Activated naive CD4-positive, alpha-beta T cell treated with anti-CD3 and anti-CD28 coated beads for 36 hours (primary cell): ENCODE measurements around the gene NCR3LG1. TPM values are rescaled to one million over a fixed set of nuclear protein-coding genes. Genes with fewer than 3 reads are reported as not detected.

ENCODE experiments used
- CTCF ChIA-PET: fragments of 350-600 bp; sonication (Branson Sonifier 250); formaldehyde crosslinking; loops from one replicate; lab custom pipeline; 2021; ENCODE audit warnings: antibody characterized with exemption; lab: Charles Lee
- DNase-seq: peaks from one replicate; pipeline ENCODE4 v3.0.0-alpha.2; 2020
- H3K27ac Mint-ChIP-seq: one replicate; pipeline ENCODE4 v1.8.0; 2021; ENCODE audit warnings: mild to moderate bottlenecking, mixed read lengths
- H3K27me3 Mint-ChIP-seq: one replicate; pipeline ENCODE4 v1.8.0; 2021; ENCODE audit warnings: low read depth, mixed read lengths
- H3K36me3 Mint-ChIP-seq: one replicate; pipeline ENCODE4 v1.8.0; 2021; ENCODE audit warnings: low read depth, mixed read lengths
- H3K4me1 Mint-ChIP-seq: one replicate; pipeline ENCODE4 v1.8.0; 2021; ENCODE audit warnings: low read depth, mixed read lengths
- H3K4me3 Mint-ChIP-seq: one replicate; pipeline ENCODE4 v1.8.0; 2021; ENCODE audit warnings: mild to moderate bottlenecking, moderate library complexity, mixed read lengths
- H3K9me3 Mint-ChIP-seq: one replicate; pipeline ENCODE4 v1.8.0; 2021; ENCODE audit warnings: mixed read lengths
- intact Hi-C: fragments of 100-400 bp; cut with micrococcal nuclease; formaldehyde crosslinking; loops from one replicate; pipeline ENCODE4 v1.15.1; 2023
- total RNA-seq, 2 experiments: library from RNA; stranded (reverse); gene quantifications; one replicate each; pipeline ENCODE4 v1.2.3, GENCODE V29; 2021

Gene NCR3LG1
- total RNA-seq, 2 experiments from 2014 or later = 0.72 TPM

DNA sequence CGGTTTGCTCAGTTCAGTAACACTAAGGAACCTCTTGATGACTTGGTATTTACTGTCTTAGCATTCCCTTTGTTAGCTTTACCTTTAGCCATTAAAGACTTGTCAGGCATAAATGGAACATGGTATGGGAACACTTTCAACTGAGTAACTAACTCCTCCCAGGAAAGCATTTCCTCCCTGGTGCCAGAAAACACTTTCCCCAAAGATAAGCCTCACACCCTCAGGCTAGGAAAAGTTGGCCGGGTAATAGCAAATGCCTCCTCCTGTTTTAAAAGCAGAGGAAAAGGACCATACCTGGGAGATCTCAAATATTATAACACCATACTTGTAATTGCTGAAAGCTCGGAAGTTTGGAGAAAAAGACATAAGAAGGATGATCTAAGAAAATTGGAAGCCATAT lies 24.9 kb downstream of the NCR3LG1 start:
- Mint-ChIP-seq H3K27me3 (no peaks in the 10 kb centered on the region), H3K36me3 (peaks cover 25% of the 10 kb centered on the region), H3K9me3 (peaks cover 16% of the 10 kb centered on the region), H3K27ac (no peak overlapping the region), H3K4me3 (no peak overlapping the region), H3K4me1 (no peaks in the 10 kb centered on the region)
- DNase-seq = no peak
- intact Hi-C loops = no loop called here
- CTCF ChIA-PET = interaction anchor here (0.7 kb wide), 1 partner anchor 8 kb away, joined by 3 read pairs; no protein-coding TSS in a partner anchor

DNA sequence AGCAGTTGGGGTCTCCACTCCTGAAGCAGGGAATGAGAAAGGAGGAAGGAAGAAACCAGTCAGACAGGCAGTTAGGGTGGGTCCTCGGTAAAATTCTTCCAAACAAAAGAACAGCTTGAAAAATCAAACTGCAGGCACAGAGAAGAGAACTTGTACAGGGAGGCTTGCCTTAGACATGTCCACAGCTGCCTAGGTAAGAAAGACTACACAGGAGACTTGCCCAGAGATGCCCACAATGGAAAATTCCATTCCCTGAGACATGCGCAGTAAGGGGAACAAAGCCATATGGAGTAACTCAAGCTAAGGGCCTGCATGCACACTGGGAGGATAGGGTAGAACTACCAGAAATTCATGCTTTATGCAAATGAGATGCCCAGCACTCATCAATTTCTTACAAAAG lies 27.1 kb downstream of the NCR3LG1 start:
- H3K27ac Mint-ChIP-seq = no peak overlapping the region
- no peaks in the 10 kb centered on the region for H3K27me3 Mint-ChIP-seq
- CTCF ChIA-PET = interaction anchor here (0.7 to 1.9 kb wide), 5 partner anchors 10 to 149 kb away, joined by 3 to 7 read pairs (median 6); partner anchors contain the start of gene KCNJ11
- H3K36me3 Mint-ChIP-seq = peaks cover 5% of the 10 kb centered on the region
- no peak overlapping the region for H3K4me3 Mint-ChIP-seq
- H3K4me1 Mint-ChIP-seq = no peaks in the 10 kb centered on the region
- intact Hi-C loops = no loop called here
- no peaks in the 10 kb centered on the region for H3K9me3 Mint-ChIP-seq
- DNase-seq = no peak

DNA sequence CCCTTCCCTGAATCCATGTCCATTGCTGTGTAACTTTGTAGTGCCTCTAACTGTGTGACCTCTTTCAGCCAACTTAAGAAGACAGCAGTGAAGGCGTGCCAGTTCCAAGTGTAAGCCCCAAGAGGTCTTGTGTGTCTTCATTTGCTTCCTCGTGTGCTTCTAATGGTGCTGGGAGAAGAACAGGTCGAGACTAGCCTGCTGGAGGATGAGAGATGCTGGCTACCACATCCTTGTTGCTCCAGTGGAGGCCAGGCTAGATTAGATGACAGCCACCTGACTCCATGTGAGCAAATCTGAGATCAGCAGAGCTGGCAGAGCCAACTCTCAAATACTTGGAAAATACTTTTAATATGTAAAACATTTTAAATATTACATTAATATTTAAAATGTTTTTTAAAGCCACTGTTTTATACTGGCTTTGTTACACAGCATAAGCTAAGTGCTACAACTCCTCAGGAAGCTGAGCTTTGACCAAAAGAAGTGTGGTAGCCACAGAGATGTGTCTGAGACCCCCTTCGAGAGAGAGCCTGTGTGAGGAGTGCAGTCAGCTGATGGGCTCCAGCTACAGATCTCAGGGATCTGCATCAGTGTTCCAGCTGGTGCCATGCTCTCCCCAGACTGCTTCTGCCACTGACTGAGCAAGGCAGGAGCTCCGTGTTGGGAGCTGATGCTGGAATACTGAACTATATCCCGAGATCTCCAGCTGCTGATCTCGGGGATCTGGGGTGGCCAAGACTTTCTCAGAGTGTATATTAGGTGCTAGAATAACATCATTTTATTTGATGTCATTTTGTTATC lies 28.0 kb downstream of the NCR3LG1 start:
- Mint-ChIP-seq H3K4me3 (no peak overlapping the region), H3K27me3 (no peaks in the 10 kb centered on the region), H3K27ac (no peak overlapping the region), H3K4me1 (no peaks in the 10 kb centered on the region), H3K36me3 (peaks cover 1% of the 10 kb centered on the region), H3K9me3 (no peaks in the 10 kb centered on the region)
- CTCF ChIA-PET = interaction anchor here (0.7 to 1.9 kb wide), 8 partner anchors 9 to 150 kb away, joined by 3 to 7 read pairs (median 4); partner anchors contain the start of gene KCNJ11
- no peak for DNase-seq
- intact Hi-C loops = loop anchor here (5.0 to 10.0 kb wide), 3 partner anchors 355 to 595 kb away; partner anchors contain the start of gene KCNC1

DNA sequence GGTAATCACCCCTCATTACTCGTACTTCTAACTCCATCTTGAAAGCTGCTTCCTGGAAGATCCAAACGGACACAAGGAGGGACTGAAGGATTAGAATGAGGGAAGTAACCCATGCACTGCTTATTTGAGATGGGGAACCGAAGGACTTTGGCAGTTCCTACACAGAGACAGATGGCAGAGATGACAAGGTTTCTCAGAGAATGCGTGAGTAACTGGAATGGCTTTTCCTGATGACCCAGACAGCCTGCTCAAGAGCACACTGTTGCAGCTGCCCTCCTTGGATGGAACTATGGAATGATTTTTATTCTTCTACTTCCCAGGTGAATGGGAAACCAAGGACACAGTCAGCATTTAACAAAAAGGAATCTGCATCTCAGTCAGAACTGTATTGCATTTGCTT lies 29.6 kb downstream of the NCR3LG1 start:
- H3K4me3 Mint-ChIP-seq = no peak overlapping the region
- DNase-seq = no peak
- H3K9me3 Mint-ChIP-seq = no peaks in the 10 kb centered on the region
- H3K36me3 Mint-ChIP-seq = peaks cover 1% of the 10 kb centered on the region
- intact Hi-C loops = loop anchor here (5.0 to 10.0 kb wide), 3 partner anchors 354 to 594 kb away; partner anchors contain the start of gene KCNC1
- H3K4me1 Mint-ChIP-seq = no peaks in the 10 kb centered on the region
- no peaks in the 10 kb centered on the region for H3K27me3 Mint-ChIP-seq
- H3K27ac Mint-ChIP-seq = no peak overlapping the region
- CTCF ChIA-PET = interaction anchor here (0.8 to 4.7 kb wide), 3 partner anchors 124 to 147 kb away, joined by 3 to 92 read pairs (median 4); no protein-coding TSS in a partner anchor

DNA sequence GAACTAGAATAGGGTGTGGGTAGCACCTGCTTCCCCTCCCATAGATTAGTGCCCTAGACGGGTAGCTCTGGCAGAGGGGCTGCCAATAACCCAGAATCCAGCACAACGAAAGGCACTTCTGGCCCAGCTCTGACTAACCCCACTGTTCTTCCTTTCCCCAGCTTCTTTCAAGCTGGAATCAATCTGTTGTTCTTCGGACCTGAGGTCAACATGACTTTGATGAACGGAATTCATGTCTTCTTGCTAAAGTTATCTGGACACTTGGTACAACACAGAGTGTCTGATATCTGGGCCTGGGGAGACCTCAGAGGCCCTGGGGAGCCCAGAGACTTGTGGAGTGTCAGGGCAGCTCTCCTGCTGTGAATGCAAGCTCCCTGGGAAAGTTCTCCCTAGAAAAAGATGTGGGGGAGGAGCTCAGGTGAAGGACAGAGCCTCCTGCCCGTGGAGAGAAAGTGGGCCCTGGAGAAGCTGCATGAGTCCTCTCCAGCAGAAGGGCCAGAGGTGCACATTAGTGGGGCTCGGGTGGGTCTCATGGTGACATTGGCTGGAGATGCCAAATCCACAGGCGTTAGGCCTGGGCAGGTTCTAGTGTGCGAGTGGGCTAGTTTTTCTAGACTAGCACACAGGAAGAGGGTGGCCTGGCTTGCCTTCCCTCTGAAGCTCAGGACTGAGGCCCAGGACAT lies 30.6 kb downstream of the NCR3LG1 start:
- DNase-seq = no peak
- H3K9me3 Mint-ChIP-seq = no peaks in the 10 kb centered on the region
- no peak overlapping the region for H3K4me3 Mint-ChIP-seq
- H3K27ac Mint-ChIP-seq = no peak overlapping the region
- H3K36me3 Mint-ChIP-seq = no peaks in the 10 kb centered on the region
- no peaks in the 10 kb centered on the region for H3K4me1 Mint-ChIP-seq
- intact Hi-C loops = loop anchor here (5.0 to 10.0 kb wide), 3 partner anchors 353 to 593 kb away; partner anchors contain the start of gene KCNC1
- CTCF ChIA-PET = interaction anchor here (0.6 to 4.7 kb wide), 9 partner anchors 7 to 152 kb away, joined by 3 to 92 read pairs (median 3); no protein-coding TSS in a partner anchor
- H3K27me3 Mint-ChIP-seq = no peaks in the 10 kb centered on the region

DNA sequence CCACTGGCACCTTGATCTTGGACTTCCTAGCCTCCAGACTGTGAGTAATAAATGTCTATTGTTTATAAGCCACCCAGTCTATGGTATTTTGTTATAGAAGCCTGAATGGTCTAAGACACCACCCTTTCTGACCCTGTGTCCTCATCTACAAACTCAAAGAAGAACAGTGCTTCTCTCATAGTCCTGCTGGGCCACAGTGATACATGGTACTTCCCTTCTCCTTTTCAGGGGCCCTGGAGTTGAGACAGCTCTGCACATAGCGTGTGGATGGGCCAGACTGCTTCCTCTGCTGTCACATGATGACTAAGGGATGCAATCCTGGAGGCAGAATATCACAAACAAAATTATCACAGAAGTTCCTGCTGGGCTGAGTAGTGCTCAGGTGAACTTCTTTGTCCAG lies 31.9 kb downstream of the NCR3LG1 start:
- Mint-ChIP-seq H3K4me1 (no peaks in the 10 kb centered on the region), H3K4me3 (no peak overlapping the region), H3K27ac (no peak overlapping the region), H3K36me3 (no peaks in the 10 kb centered on the region), H3K27me3 (no peaks in the 10 kb centered on the region), H3K9me3 (no peaks in the 10 kb centered on the region)
- DNase-seq = no peak
- intact Hi-C loops = loop anchor here (1.0 to 10.0 kb wide), 4 partner anchors 29 to 591 kb away; partner anchors contain the start of gene KCNC1
- CTCF ChIA-PET = interaction anchor here (0.6 to 4.7 kb wide), 41 partner anchors 8 to 589 kb away, joined by 3 to 92 read pairs (median 4); no protein-coding TSS in a partner anchor

DNA sequence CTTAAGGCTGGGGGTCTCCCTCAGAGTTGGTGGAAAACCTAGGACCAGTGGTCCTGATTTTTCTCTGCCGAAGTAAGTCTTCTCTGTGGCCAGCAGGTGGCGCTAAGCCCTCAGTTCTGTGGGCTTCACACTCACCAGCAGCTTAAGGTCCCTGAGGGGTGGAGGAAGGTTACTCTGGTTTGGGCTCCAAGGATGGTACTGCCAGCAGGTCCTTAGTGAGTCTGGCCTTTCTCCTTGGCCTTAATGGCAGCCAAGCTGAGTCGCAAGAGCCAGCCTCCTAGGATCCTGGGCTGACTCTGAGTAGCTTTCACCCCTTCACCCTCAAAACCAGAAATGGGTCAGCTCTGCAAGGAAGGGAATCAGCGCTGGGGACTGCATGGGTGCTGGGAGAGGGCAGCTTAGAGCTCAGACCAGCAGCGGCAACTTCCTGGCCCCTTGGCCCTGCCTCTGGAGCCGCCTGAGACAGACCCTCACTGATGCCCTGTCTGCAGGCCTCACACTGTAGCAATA lies 32.5 kb downstream of the NCR3LG1 start:
- H3K9me3 Mint-ChIP-seq = no peaks in the 10 kb centered on the region
- peak; percentile 88 for DNase-seq
- H3K27ac Mint-ChIP-seq = no peak overlapping the region
- H3K36me3 Mint-ChIP-seq = no peaks in the 10 kb centered on the region
- H3K4me1 Mint-ChIP-seq = peaks cover 2% of the 10 kb centered on the region
- intact Hi-C loops = loop anchor here (1.0 to 10.0 kb wide), 6 partner anchors 120 to 591 kb away; partner anchors contain the start of gene KCNC1
- H3K4me3 Mint-ChIP-seq = no peak overlapping the region
- H3K27me3 Mint-ChIP-seq = no peaks in the 10 kb centered on the region
- CTCF ChIA-PET = interaction anchor here (0.5 to 4.7 kb wide), 48 partner anchors 8 to 1268 kb away, joined by 3 to 92 read pairs (median 4); no protein-coding TSS in a partner anchor

DNA sequence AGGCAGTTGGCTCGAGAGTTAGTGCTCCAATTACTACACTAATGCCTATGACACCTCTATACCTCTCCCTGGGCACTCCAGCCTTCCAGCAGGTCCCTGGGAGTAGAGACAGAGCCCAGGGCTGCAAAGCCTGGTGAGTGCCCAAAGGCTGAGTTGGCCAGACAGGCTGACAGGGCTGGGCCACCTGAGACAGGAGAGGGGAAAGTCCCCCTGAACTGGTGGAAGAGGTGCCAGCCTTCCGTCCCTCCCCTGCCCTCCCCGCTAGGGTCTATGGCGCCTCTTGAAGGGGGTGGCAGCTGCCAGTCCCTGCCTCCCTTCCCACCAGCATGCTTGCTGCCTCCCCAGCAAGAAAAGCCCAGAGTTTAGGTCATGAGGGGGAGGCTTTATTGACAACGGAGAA lies 33.9 kb downstream of the NCR3LG1 start:
- H3K4me1 Mint-ChIP-seq = peaks cover 5% of the 10 kb centered on the region
- no peak overlapping the region for H3K4me3 Mint-ChIP-seq
- DNase-seq = no peak
- no peaks in the 10 kb centered on the region for H3K27me3 Mint-ChIP-seq
- intact Hi-C loops = loop anchor here (10.0 kb wide), 2 partner anchors 349 to 589 kb away; partner anchors contain the start of gene KCNC1
- no peaks in the 10 kb centered on the region for H3K36me3 Mint-ChIP-seq
- no peak overlapping the region for H3K27ac Mint-ChIP-seq
- CTCF ChIA-PET = interaction anchor here (1.2 to 4.7 kb wide), 5 partner anchors 9 to 566 kb away, joined by 3 to 92 read pairs (median 4); no protein-coding TSS in a partner anchor
- no peaks in the 10 kb centered on the region for H3K9me3 Mint-ChIP-seq

DNA sequence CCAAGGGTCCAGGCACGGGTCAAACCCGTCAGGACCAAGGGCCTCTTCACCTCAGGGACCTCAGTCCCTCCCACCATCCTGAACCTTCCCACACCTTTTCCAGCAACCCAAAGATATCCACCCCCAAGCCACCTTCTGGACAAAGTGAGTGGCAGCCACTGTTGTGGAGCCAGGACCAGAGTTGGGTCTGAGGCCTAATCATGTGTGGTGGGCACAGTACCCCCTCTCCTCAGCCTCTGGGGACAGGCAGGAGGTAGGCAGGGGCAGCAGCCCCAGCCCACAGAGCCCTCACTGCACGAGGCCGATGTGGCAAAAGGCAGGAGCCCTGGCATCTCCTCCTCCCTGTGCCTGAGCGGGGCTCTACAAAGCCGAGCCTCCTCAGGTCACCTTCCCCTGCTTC lies 34.3 kb downstream of the NCR3LG1 start:
- no peak overlapping the region for H3K4me3 Mint-ChIP-seq
- H3K9me3 Mint-ChIP-seq = no peaks in the 10 kb centered on the region
- DNase-seq = no peak
- no peaks in the 10 kb centered on the region for H3K27me3 Mint-ChIP-seq
- H3K36me3 Mint-ChIP-seq = no peaks in the 10 kb centered on the region
- CTCF ChIA-PET = interaction anchor here (1.0 to 4.7 kb wide), 5 partner anchors 11 to 142 kb away, joined by 3 to 92 read pairs (median 4); no protein-coding TSS in a partner anchor
- intact Hi-C loops = loop anchor here (10.0 kb wide), 2 partner anchors 349 to 589 kb away; partner anchors contain the start of gene KCNC1
- no peak overlapping the region for H3K27ac Mint-ChIP-seq
- H3K4me1 Mint-ChIP-seq = peaks cover 5% of the 10 kb centered on the region

DNA sequence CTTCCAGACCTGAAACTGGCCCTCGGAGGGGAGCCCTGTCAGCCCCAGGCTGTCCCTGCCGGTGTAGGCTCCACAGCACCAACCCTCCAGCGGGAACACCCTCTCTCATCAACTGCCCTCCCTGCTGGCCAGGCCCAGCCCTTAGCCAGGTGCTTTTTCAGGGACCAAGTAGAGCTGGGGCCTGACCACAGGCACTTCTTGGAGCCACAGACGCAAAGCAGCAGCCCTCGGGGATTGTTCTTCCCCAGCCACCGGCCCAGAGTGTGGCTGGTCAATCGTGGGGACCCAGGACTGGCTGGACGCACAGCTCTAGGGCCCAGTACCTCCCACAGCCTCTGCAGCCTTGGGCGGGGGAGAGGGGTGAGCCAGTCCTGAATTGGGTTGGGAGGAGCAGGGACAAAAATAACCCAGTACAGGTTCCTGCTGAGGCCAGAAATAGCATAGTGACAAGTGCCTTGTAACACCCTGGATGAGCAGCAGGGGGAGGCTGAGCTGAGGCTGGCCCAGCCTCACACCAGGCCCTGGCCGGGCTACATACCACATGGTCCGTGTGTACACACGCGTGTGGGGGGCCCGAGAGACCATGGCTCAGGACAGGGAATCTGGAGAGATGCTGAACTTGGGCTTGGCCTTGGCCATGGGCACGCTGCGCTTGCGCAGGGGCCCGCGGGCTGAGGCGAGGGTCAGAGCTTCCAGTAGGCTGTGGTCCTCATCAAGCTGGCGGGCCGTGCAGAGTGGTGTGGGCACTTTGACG lies 34.9 kb downstream of the NCR3LG1 start:
- Mint-ChIP-seq H3K27me3 (no peaks in the 10 kb centered on the region), H3K4me1 (peaks cover 5% of the 10 kb centered on the region), H3K27ac (no peak overlapping the region), H3K4me3 (no peak overlapping the region), H3K9me3 (no peaks in the 10 kb centered on the region), H3K36me3 (no peaks in the 10 kb centered on the region)
- intact Hi-C loops = loop anchor here (10.0 kb wide), 2 partner anchors 348 to 588 kb away; partner anchors contain the start of gene KCNC1
- DNase-seq = peak; percentile 52
- CTCF ChIA-PET = interaction anchor here (0.9 to 2.1 kb wide), 5 partner anchors 12 to 142 kb away, joined by 3 to 5 read pairs (median 4); no protein-coding TSS in a partner anchor

DNA sequence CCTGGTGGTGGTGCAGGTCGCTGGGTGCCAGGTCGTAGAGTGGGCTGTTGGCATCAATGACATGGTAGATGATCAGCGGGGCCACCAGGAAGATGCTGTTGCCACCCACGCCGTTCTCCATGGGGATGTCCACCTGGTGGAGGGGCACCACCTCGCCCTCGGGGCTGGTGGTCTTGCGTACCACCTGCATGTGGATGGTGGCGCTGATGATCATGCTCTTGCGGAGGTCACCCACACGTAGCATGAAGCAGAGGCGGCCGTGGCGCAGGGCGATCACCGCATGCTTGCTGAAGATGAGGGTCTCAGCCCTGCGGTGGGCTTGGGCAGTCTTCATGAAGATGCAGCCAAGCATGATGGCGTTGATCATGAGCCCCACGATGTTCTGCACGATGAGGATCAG lies 35.7 kb downstream of the NCR3LG1 start:
- no peak overlapping the region for H3K27ac Mint-ChIP-seq
- H3K4me3 Mint-ChIP-seq = peak overlapping the region; percentile 58
- CTCF ChIA-PET = interaction anchor here (0.9 to 2.1 kb wide), 4 partner anchors 12 to 125 kb away, joined by 3 to 5 read pairs (median 4); no protein-coding TSS in a partner anchor
- DNase-seq = no peak
- H3K4me1 Mint-ChIP-seq = peaks cover 5% of the 10 kb centered on the region
- H3K9me3 Mint-ChIP-seq = no peaks in the 10 kb centered on the region
- intact Hi-C loops = loop anchor here (10.0 kb wide), 2 partner anchors 348 to 588 kb away; partner anchors contain the start of gene KCNC1
- no peaks in the 10 kb centered on the region for H3K36me3 Mint-ChIP-seq
- H3K27me3 Mint-ChIP-seq = no peaks in the 10 kb centered on the region
